ENCODE data around the gene MESP2.
"Not testable (repeated sequence)": the region's sequence is repeated elsewhere in the genome, so short reads cannot be mapped to it uniquely, and the experiment has no call there.

Gene MESP2

GRCh38 chr15:89780601-89781000 lies 4.5 kb downstream of the MESP2 start:
- DNase-seq (ENCODE audit: low read depth in 2 of 2): no peak

GRCh38 chr15:89781055-89781454 lies 4.9 kb downstream of the MESP2 start:
- no peak for DNase-seq (ENCODE audit: low read depth in 2 of 2)

- DNase-seq (ENCODE audit: low read depth in 2 of 2): no peak
Observed at GRCh38 chr15:89781891-89782618, 5.9 kb downstream of the MESP2 start.

- not testable (repeated sequence) for DNase-seq (ENCODE audit: low read depth in 2 of 2)
Observed at GRCh38 chr15:89782619-89782950, 6.5 kb downstream of the MESP2 start.

GRCh38 chr15:89783111-89783860 lies 7.2 kb downstream of the MESP2 start:
- no peak for DNase-seq (ENCODE audit: low read depth in 2 of 2)

- no peak for DNase-seq (ENCODE audit: low read depth in 2 of 2)
Observed at GRCh38 chr15:89783861-89784685, 7.9 kb downstream of the MESP2 start.

GRCh38 chr15:89784686-89784960 lies 8.5 kb downstream of the MESP2 start:
- no peak for DNase-seq (ENCODE audit: low read depth in 2 of 2)

GRCh38 chr15:89785064-89785773 lies 9.1 kb downstream of the MESP2 start:
- no peak for DNase-seq (ENCODE audit: low read depth in 2 of 2)

- no peak for DNase-seq (ENCODE audit: low read depth in 2 of 2)
Observed at GRCh38 chr15:89785774-89786140, 9.6 kb downstream of the MESP2 start.

GRCh38 chr15:89787944-89788343 lies 11.8 kb downstream of the MESP2 start:
- no peak for DNase-seq (ENCODE audit: low read depth in 2 of 2)

- not testable (repeated sequence) for DNase-seq (ENCODE audit: low read depth in 2 of 2)
Observed at GRCh38 chr15:89788585-89788984, 12.5 kb downstream of the MESP2 start.

- DNase-seq (ENCODE audit: low read depth in 2 of 2): no peak
Observed at GRCh38 chr15:89790206-89790605, 14.1 kb downstream of the MESP2 start.

GRCh38 chr15:89790661-89791060 lies 14.5 kb downstream of the MESP2 start:
- DNase-seq (ENCODE audit: low read depth in 2 of 2): no peak

- no peak for DNase-seq (ENCODE audit: low read depth in 2 of 2)
Observed at GRCh38 chr15:89792106-89792805, 16.1 kb downstream of the MESP2 start.

- no peak for DNase-seq (ENCODE audit: low read depth in 2 of 2)
Observed at GRCh38 chr15:89794627-89795241, 18.6 kb downstream of the MESP2 start.

GRCh38 chr15:89795996-89796395 lies 19.9 kb downstream of the MESP2 start:
- DNase-seq (ENCODE audit: low read depth in 2 of 2): no peak

GRCh38 chr15:89797678-89798201 lies 21.6 kb downstream of the MESP2 start:
- DNase-seq (ENCODE audit: low read depth in 2 of 2): no peak

- DNase-seq (ENCODE audit: low read depth in 2 of 2): no peak
Observed at GRCh38 chr15:89799011-89799911, 23.1 kb downstream of the MESP2 start.

- no peak for DNase-seq (ENCODE audit: low read depth in 2 of 2)
Observed at GRCh38 chr15:89799918-89800498, 23.9 kb downstream of the MESP2 start.
